Epithelial cell of proximal tubule (primary cell): ENCODE measurements around the gene NECAB2. TPM values are rescaled to one million over a fixed set of nuclear protein-coding genes. Genes with fewer than 3 reads are reported as not detected.

Source experiments
- DNase-seq: peaks from one replicate; pipeline ENCODE4 v3.0.0-alpha.2; 2011; ENCODE audit warnings: low read depth
- H3K4me3 ChIP-seq: 2 replicates; pipeline ENCODE4 v1.5.1; 2011; ENCODE audit warnings: low read depth, mild to moderate bottlenecking, low read length
- total RNA-seq: library from RNA; depleted of rRNA; stranded (reverse); fragments of >200 nt; gene quantifications from 2 replicates; pipeline ENCODE4 v1.2.3, GENCODE V29; 2015
- TF ChIP-seq, protein P1 (sequence below): conservative IDR thresholded peaks from 2 replicates; pipeline ENCODE4 v1.5.1; 2012; ENCODE audit warnings: low read depth, mild to moderate bottlenecking, low read length

The NECAB2 gene
- total RNA-seq, 1 donor from 2014 or later, result not detected

DNA sequence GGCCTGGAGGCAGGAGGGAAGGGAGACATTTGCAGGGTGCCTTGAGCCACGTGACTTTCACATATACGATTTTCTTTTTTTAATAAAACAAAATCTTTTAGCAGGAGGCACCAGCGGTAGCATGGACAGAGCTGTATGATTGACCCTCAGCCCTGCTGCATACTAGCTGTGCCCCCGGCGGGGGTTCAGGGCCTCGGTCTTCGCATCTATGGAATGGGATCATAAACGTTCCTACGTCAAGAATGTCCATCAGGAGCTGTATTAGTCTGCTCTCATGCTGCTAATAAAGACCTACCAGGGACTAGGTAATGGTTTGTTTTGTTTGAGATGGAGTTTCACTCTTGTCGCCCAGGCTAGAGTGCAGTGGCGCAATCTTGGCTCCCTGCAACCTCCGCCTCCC, 47.4 kb downstream of the NECAB2 start:
- TF ChIP-seq, protein P1, sequence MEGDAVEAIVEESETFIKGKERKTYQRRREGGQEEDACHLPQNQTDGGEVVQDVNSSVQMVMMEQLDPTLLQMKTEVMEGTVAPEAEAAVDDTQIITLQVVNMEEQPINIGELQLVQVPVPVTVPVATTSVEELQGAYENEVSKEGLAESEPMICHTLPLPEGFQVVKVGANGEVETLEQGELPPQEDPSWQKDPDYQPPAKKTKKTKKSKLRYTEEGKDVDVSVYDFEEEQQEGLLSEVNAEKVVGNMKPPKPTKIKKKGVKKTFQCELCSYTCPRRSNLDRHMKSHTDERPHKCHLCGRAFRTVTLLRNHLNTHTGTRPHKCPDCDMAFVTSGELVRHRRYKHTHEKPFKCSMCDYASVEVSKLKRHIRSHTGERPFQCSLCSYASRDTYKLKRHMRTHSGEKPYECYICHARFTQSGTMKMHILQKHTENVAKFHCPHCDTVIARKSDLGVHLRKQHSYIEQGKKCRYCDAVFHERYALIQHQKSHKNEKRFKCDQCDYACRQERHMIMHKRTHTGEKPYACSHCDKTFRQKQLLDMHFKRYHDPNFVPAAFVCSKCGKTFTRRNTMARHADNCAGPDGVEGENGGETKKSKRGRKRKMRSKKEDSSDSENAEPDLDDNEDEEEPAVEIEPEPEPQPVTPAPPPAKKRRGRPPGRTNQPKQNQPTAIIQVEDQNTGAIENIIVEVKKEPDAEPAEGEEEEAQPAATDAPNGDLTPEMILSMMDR, result no peak
- DNase-seq, result no peak
- H3K4me3 ChIP-seq, result no peak overlapping the region

DNA sequence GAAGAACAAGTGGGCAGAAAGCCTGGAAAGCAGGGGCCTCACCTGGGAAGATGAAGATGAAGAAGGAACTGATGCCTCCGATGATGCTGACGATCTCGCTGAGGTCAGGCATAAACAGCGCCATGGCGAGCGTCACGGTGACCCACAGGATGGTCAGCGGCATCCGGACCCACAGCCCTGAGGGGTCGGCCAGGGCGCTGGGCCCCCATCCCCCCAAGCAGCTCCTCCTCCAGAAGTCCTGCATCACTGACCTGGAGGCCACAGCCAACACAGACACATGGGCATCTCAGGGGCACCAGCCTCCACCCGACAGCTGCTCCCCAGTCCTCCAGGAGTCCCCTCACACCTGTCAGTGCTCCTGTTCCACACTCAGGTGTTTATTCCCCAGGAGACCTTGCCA, 48.4 kb downstream of the NECAB2 start:
- no peak for DNase-seq
- TF ChIP-seq, protein P1, result no peak
- H3K4me3 ChIP-seq, result no peak overlapping the region

GRCh38 chr16:84018710-84019109, 50.7 kb downstream of the NECAB2 start:
- H3K4me3 ChIP-seq, result no peak overlapping the region
- TF ChIP-seq, protein P1, result no peak
- DNase-seq, result no peak

GRCh38 chr16:84020353-84020752, 52.3 kb downstream of the NECAB2 start:
- H3K4me3 ChIP-seq, result no peak overlapping the region
- TF ChIP-seq, protein P1, result no peak
- DNase-seq, result no peak

DNA sequence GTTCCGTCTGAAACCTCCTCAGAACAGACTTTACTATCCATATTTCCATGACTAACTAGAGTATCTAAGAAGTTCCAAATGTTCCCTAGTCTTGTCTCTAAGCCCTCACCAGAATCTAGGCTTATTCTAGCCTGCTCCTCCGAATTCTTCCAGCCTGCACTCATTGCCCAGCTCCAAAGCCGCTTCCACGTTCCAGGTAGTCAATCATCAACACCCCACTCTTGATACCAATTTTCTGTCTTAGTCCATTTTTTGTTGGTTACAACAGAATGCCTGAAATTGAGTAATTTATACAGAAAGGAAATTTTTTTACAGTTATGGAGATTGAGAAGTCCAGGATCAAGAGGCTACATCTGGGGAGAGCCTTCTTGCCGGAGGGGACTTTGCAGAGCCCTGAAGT, 53.4 kb downstream of the NECAB2 start:
- no peak overlapping the region for H3K4me3 ChIP-seq
- TF ChIP-seq, protein P1, result no peak
- DNase-seq, result no peak

- TF ChIP-seq, protein P1, result no peak
- DNase-seq, result no peak
- H3K4me3 ChIP-seq, result no peak overlapping the region
Measured at GRCh38 chr16:84022644-84023043, 54.6 kb downstream of the NECAB2 start.

DNA sequence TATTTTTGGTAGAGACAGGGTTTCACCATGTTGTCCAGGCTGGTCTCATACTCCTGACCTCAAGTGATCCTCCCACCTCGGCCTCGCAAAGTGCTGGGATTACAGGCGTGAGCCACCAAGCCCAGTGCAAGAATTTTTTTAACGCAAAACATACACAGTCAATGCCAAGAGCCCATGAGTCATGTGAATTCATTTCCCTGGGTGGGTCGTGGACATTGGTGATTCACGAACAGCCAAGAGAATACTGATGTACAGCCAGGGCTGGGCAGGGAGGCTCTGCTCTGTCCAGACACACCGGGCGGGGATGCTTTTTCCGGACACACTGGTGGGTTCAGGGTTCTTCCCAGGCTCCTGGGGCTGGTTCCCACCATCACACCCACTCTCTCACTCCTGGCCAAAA, 56.8 kb downstream of the NECAB2 start:
- DNase-seq, result no peak
- no peak overlapping the region for H3K4me3 ChIP-seq
- TF ChIP-seq, protein P1, result no peak
